SK-N-SH (cell line): ENCODE data around the gene TBC1D16. TPM values are rescaled to one million over a fixed set of nuclear protein-coding genes. Genes with fewer than 3 reads are reported as not detected.

Source experiments
- CTCF ChIA-PET: fragments of 300-600, 350-600 bp; formaldehyde crosslinking; extraction: SDS; loops from one replicate; lab custom pipeline; 2021; lab: Yijun Ruan, JAX
- POLR2A ChIA-PET: fragments of 350-600 bp; sonication (Branson Sonifier 250); formaldehyde crosslinking; extraction: SDS; loops from one replicate; lab custom pipeline; 2020; ENCODE audit warnings: antibody characterized with exemption, inconsistent platforms; lab: Yijun Ruan, JAX
- DNase-seq: peaks from one replicate; pipeline ENCODE4 v3.0.0; 2012
- H2AFZ ChIP-seq: fragments of 200-600 bp; sonication (generic); 2 replicates; pipeline ENCODE4 v1.8.1; 2016; ENCODE audit warnings: antibody characterized with exemption, mild to moderate bottlenecking, low read depth
- H3F3A ChIP-seq: fragments of 200-600 bp; sonication (generic); replicated peaks from 2 replicates; pipeline ENCODE3; 2016; ENCODE audit warnings: antibody characterized with exemption, mild to moderate bottlenecking; ENCODE audit not compliant: insufficient read depth
- H3K27ac ChIP-seq, 2 experiments: fragments of 200-500 bp in 1 of 2; fragments of 200-600 bp in 1 of 2; sonication (Bioruptor generic) in 1 of 2; sonication (generic), shearing (Covaris generic) in 1 of 2; 2 replicates each; pipeline versions ENCODE4 v1.5.1 to v1.6.1; 2014 to 2016; ENCODE audit warnings: low read depth in 2 of 2, inconsistent platforms in 1 of 2, low read length in 1 of 2, mild to moderate bottlenecking in 1 of 2, mixed read lengths in 1 of 2
- H3K27me3 ChIP-seq: fragments of 200-600 bp; sonication (generic), shearing (Covaris generic); 2 replicates; pipeline ENCODE4 v1.6.1; 2016; ENCODE audit warnings: mixed run types; ENCODE audit not compliant: insufficient read depth
- H3K36me3 ChIP-seq, 2 experiments: fragments of 200-500 bp in 1 of 2; fragments of 200-600 bp in 1 of 2; sonication (Bioruptor generic) in 1 of 2; sonication (generic) in 1 of 2; replicated peaks in 1 of 2; 2 replicates each; pipeline versions ENCODE3 to v1.5.1; 2014 to 2016; ENCODE audit warnings: low read length in 1 of 2, mild to moderate bottlenecking in 1 of 2; ENCODE audit not compliant: insufficient read depth in 2 of 2, control insufficient read depth in 1 of 2
- H3K4me1 ChIP-seq, 2 experiments: fragments of 200-500 bp in 1 of 2; fragments of 200-600 bp in 1 of 2; sonication (Bioruptor generic) in 1 of 2; sonication (generic), shearing (Covaris generic) in 1 of 2; 2 replicates each; pipeline versions ENCODE4 v1.5.1 to v1.6.1; 2014 to 2016; ENCODE audit warnings: low read depth in 1 of 2, low read length in 1 of 2, mixed run types in 1 of 2; ENCODE audit not compliant: insufficient read depth in 2 of 2, control insufficient read depth in 1 of 2
- H3K4me2 ChIP-seq: fragments of 200-600 bp; sonication (generic), shearing (Covaris generic); 2 replicates; pipeline ENCODE4 v1.6.1; 2017; ENCODE audit warnings: mixed run types
- H3K4me3 ChIP-seq, 2 experiments: fragments of 200-500 bp in 1 of 2; fragments of 200-600 bp in 1 of 2; sonication (Bioruptor generic) in 1 of 2; sonication (generic), shearing (Covaris generic) in 1 of 2; 2 replicates each; pipeline versions ENCODE4 v1.5.1 to v1.8.1; 2014 to 2016; ENCODE audit warnings: low read depth in 2 of 2, inconsistent platforms in 1 of 2, low read length in 1 of 2, mild to moderate bottlenecking in 1 of 2, mixed read lengths in 1 of 2, moderate library complexity in 1 of 2
- H3K79me2 ChIP-seq: fragments of 200-600 bp; sonication (generic); 2 replicates; pipeline ENCODE4 v1.8.1; 2017; ENCODE audit warnings: mild to moderate bottlenecking; ENCODE audit not compliant: insufficient read depth
- H3K9ac ChIP-seq: fragments of 200-600 bp; sonication (generic); 2 replicates; pipeline ENCODE4 v1.6.1; 2017; ENCODE audit warnings: mixed run types
- H3K9me2 ChIP-seq: fragments of 200-600 bp; sonication (generic); 2 replicates; pipeline ENCODE4 v1.6.1; 2017; ENCODE audit warnings: mixed run types
- H3K9me3 ChIP-seq: fragments of 200-600 bp; sonication (generic); 2 replicates; pipeline ENCODE4 v1.6.1; 2017; ENCODE audit warnings: mixed run types, mild to moderate bottlenecking, moderate library complexity
- H4K20me1 ChIP-seq: fragments of 200-600 bp; sonication (generic); 2 replicates; pipeline ENCODE4 v1.6.1; 2017; ENCODE audit warnings: mild to moderate bottlenecking, mixed run types; ENCODE audit not compliant: insufficient read depth
- CTCF ChIP-seq: fragments of 200-600 bp; sonication (generic); IDR thresholded peaks from 2 replicates; pipeline ENCODE4 v1.6.1; 2017; ENCODE audit warnings: antibody characterized with exemption, mild to moderate bottlenecking, moderate library complexity
- EP300 ChIP-seq, 2 experiments: IDR thresholded peaks; 2 replicates each; pipeline versions ENCODE4 v1.4.0 to v1.6.1; 2012; ENCODE audit warnings: borderline replicate concordance in 1 of 2, low read depth in 1 of 2, low read length in 1 of 2
- EZH2phosphoT487 ChIP-seq: fragments of 200-600 bp; sonication (generic); IDR thresholded peaks from 2 replicates; pipeline ENCODE4 v1.6.1; 2017; ENCODE audit warnings: low read depth, mixed run types, mild to moderate bottlenecking, antibody characterized with exemption, moderate library complexity, borderline replicate concordance
- FOXJ3 ChIP-seq: sonication (generic); formaldehyde crosslinking; IDR thresholded peaks from 2 replicates; pipeline ENCODE4 v1.5.1; 2020; ENCODE audit warnings: mild to moderate bottlenecking, missing genetic modification reagents
- FOXM1 ChIP-seq: IDR thresholded peaks from 2 replicates; pipeline ENCODE4 v1.4.0; 2012; ENCODE audit warnings: low read depth, mild to moderate bottlenecking
- GABPA ChIP-seq: IDR thresholded peaks from 2 replicates; pipeline ENCODE4 v1.4.0; 2012; ENCODE audit warnings: low read depth, mild to moderate bottlenecking
- GATA2 ChIP-seq: sonication (generic); formaldehyde crosslinking; IDR thresholded peaks from 2 replicates; pipeline ENCODE4 v1.5.0; 2020; ENCODE audit warnings: mild to moderate bottlenecking, missing genetic modification reagents
- IRF3 ChIP-seq: fragments of 150-350 bp; IDR thresholded peaks from 2 replicates; pipeline ENCODE4 v1.6.1; 2016; ENCODE audit warnings: mild to moderate bottlenecking, low read depth, low read length
- MAX ChIP-seq: IDR thresholded peaks from 2 replicates; pipeline ENCODE4 v1.4.0; 2012; ENCODE audit warnings: low read depth
- MXI1 ChIP-seq: IDR thresholded peaks from 2 replicates; pipeline ENCODE4 v1.6.1; 2012; ENCODE audit warnings: mild to moderate bottlenecking, low read depth, low read length, improper control_type of control experiment
- NFIC ChIP-seq: IDR thresholded peaks from 2 replicates; pipeline ENCODE4 v1.4.0; 2012; ENCODE audit warnings: borderline replicate concordance
- POLR2AphosphoS5 ChIP-seq: IDR thresholded peaks from 2 replicates; pipeline ENCODE4 v1.6.1; 2012; ENCODE audit warnings: low read depth, low read length
- RAD21 ChIP-seq: IDR thresholded peaks from 2 replicates; pipeline ENCODE4 v1.6.1; 2012; ENCODE audit warnings: mild to moderate bottlenecking, low read length
- RFX5 ChIP-seq: IDR thresholded peaks from 2 replicates; pipeline ENCODE4 v1.6.1; 2012; ENCODE audit warnings: mild to moderate bottlenecking, improper control_type of control experiment, low read length
- RXRA ChIP-seq: IDR thresholded peaks from 2 replicates; pipeline ENCODE4 v1.4.0; 2012; ENCODE audit warnings: low read depth, mild to moderate bottlenecking, borderline replicate concordance
- SIN3A ChIP-seq: IDR thresholded peaks from 2 replicates; pipeline ENCODE4 v1.6.1; 2012; ENCODE audit warnings: low read depth, mild to moderate bottlenecking, low read length, moderate library complexity, borderline replicate concordance
- TAF1 ChIP-seq: IDR thresholded peaks from 2 replicates; pipeline ENCODE4 v1.6.1; 2012; ENCODE audit warnings: low read depth, mild to moderate bottlenecking, low read length, moderate library complexity, borderline replicate concordance
- TCF12 ChIP-seq: IDR thresholded peaks from 2 replicates; pipeline ENCODE4 v1.4.0; 2012
- USF1 ChIP-seq: IDR thresholded peaks from 2 replicates; pipeline ENCODE4 v1.4.0; 2012; ENCODE audit warnings: low read depth, borderline replicate concordance
- YY1 ChIP-seq: IDR thresholded peaks from 2 replicates; pipeline ENCODE4 v1.4.0; 2012; ENCODE audit warnings: low read depth, mild to moderate bottlenecking
- WGBS: methylation state at CpG from one replicate; pipeline ENCODE4 v1.1.6; 2017; ENCODE audit warnings: low lambda C conversion rate; 5-methylcytosine and 5-hydroxymethylcytosine counted together
- polyA plus RNA-seq, 3 experiments: library from polyadenylated mRNA; depleted of rRNA; stranded (reverse); fragments of >200 nt; gene quantifications; 2 replicates each; pipeline ENCODE4 v1.2.3, GENCODE V29; 2012

Gene TBC1D16
- polyA plus RNA-seq, 1 of the 3 experiments (the other 2 are of a cell fraction) = 14.5 TPM

GRCh38 chr17:80010283-80010858 lies 25.3 kb downstream of the TBC1D16 start:
- CTCF ChIA-PET = interaction anchor here (0.7 to 12.1 kb wide), 9 partner anchors 12 to 268 kb away, joined by 3 to 209 read pairs (median 7); partner anchors contain the start of gene GAA
- no peak overlapping the region for H3K9ac ChIP-seq
- H3K36me3 ChIP-seq = peaks cover 9 to 22% of the 10 kb centered on the region in 2 experiments
- H3K9me3 ChIP-seq = peaks cover 8% of the 10 kb centered on the region; the same call in 1 of the 2 replicates
- peaks cover 35% of the 10 kb centered on the region for H4K20me1 ChIP-seq
- H3K4me1 ChIP-seq = peaks cover 0 to 5% of the 10 kb centered on the region in 2 experiments; a peak in 1 of 4 replicates
- no peak overlapping the region for H3K4me3 ChIP-seq
- no peaks in the 10 kb centered on the region for H3K9me2 ChIP-seq
- no peak overlapping the region for H2AFZ ChIP-seq
- POLR2A ChIA-PET = no interaction called here
- H3K27me3 ChIP-seq = no peaks in the 10 kb centered on the region
- H3K4me2 ChIP-seq = no peak overlapping the region
- no peaks in the 10 kb centered on the region for H3F3A ChIP-seq
- WGBS = 92% methylated on average over 25 of the region's 33 CpGs
- TF ChIP-seq EZH2phosphoT487 (no peak), FOXM1 (no peak), MAX (no peak), IRF3 (no peak), RAD21 (no peak), POLR2AphosphoS5 (no peak), EP300 (IDR thresholded peaks at IDR 0.05; ENCODE audit: borderline replicate concordance in 1 of 2, low read depth in 1 of 2, low read length in 1 of 2) (no peak), FOXJ3 (CRISPR knock-in tag) (no peak), CTCF (no peak), SIN3A (no peak), GATA2 (no peak), NFIC (no peak), RFX5 (no peak), MXI1 (no peak), RXRA (no peak), USF1 (no peak), GABPA (no peak), YY1 (no peak), TAF1 (no peak), TCF12 (no peak)
- TF ChIP-seq, all 33 proteins: peak for 0
- no peak for DNase-seq
- no peak overlapping the region for H3K27ac ChIP-seq
- peaks cover 20% of the 10 kb centered on the region for H3K79me2 ChIP-seq
